Activated CD4-positive, alpha-beta T cell treated with anti-CD3 and anti-CD28 coated beads for 36 hours (primary cell): ENCODE results near the gene SYT11. TPM values are rescaled to one million over a fixed set of nuclear protein-coding genes. Genes with fewer than 3 reads are reported as not detected.
"Not testable (repeated sequence)": the region's sequence is repeated elsewhere in the genome, so short reads cannot be mapped to it uniquely, and the experiment has no call there.

ENCODE experiments used
- ATAC-seq: fragments of 200-7000 bp; cut with Tn5 transposase; one replicate; pipeline ENCODE4 v1.10.0; 2021; ENCODE audit warnings: mild to moderate bottlenecking, moderate library complexity
- CTCF ChIA-PET: fragments of 350-600 bp; sonication (Branson Sonifier 250); formaldehyde crosslinking; loops from one replicate; lab custom pipeline; 2021; ENCODE audit warnings: antibody characterized with exemption; lab: Charles Lee
- POLR2A ChIA-PET: fragments of 350-600 bp; sonication (Branson Sonifier 250); formaldehyde crosslinking; loops from one replicate; lab custom pipeline; 2021; ENCODE audit warnings: antibody characterized with exemption, inconsistent platforms; lab: Charles Lee
- DNase-seq: peaks from one replicate; pipeline ENCODE4 v3.0.0-alpha.2; 2020
- H3K27ac Mint-ChIP-seq: one replicate; pipeline ENCODE4 v1.8.0; 2021; ENCODE audit warnings: mixed read lengths
- H3K27me3 Mint-ChIP-seq: one replicate; pipeline ENCODE4 v1.8.0; 2021; ENCODE audit warnings: mixed read lengths
- H3K36me3 Mint-ChIP-seq: one replicate; pipeline ENCODE4 v1.8.0; 2021; ENCODE audit warnings: low read depth, mixed read lengths
- H3K4me1 Mint-ChIP-seq: one replicate; pipeline ENCODE4 v1.8.0; 2021; ENCODE audit warnings: mixed read lengths
- H3K4me3 Mint-ChIP-seq: one replicate; pipeline ENCODE4 v1.8.0; 2021; ENCODE audit warnings: mild to moderate bottlenecking, moderate library complexity, mixed read lengths
- H3K9me3 Mint-ChIP-seq: one replicate; pipeline ENCODE4 v1.8.0; 2021; ENCODE audit warnings: low read depth, mixed read lengths
- intact Hi-C, 2 experiments: fragments of 100-400 bp; cut with DNase I in 1 of 2; cut with micrococcal nuclease in 1 of 2; formaldehyde crosslinking; loops; one replicate each; pipeline versions ENCODE4 v1.14.2 to v1.15.1; 2022 to 2024; cut with DNase I, micrococcal nuclease
- total RNA-seq, 2 experiments: library from RNA; stranded (reverse); gene quantifications; one replicate each; pipeline ENCODE4 v1.2.3, GENCODE V29; 2021

SYT11 gene
- total RNA-seq, 2 experiments from 2014 or later, result 14.3 to 14.8 TPM

- no peaks in the 10 kb centered on the region for H3K9me3 Mint-ChIP-seq
- DNase-seq (no peak), ATAC-seq (no peak)
- H3K27me3 Mint-ChIP-seq, result no peaks in the 10 kb centered on the region
- no peak overlapping the region for H3K27ac Mint-ChIP-seq
- CTCF ChIA-PET, result interaction anchor here (0.6 to 1.2 kb wide), 3 partner anchors 14 to 60 kb away, joined by 3 to 4 read pairs (median 3); partner anchors contain the start of gene ARHGEF2
- H3K36me3 Mint-ChIP-seq, result peaks cover 62% of the 10 kb centered on the region
- no peaks in the 10 kb centered on the region for H3K4me1 Mint-ChIP-seq
- no peak overlapping the region for H3K4me3 Mint-ChIP-seq
- intact Hi-C loops, result no loop called here
- POLR2A ChIA-PET, result interaction anchor here (0.7 kb wide), 1 partner anchor 61 kb away, joined by 5 read pairs; no protein-coding TSS in a partner anchor
These were observed 59.3 kb downstream of the SYT11 start for GRCh38 chr1:155918660-155919059.

- DNase-seq (no peak), ATAC-seq (no peak)
- Mint-ChIP-seq H3K36me3 (peaks cover 64% of the 10 kb centered on the region), H3K4me1 (no peaks in the 10 kb centered on the region), H3K4me3 (no peak overlapping the region), H3K9me3 (no peaks in the 10 kb centered on the region), H3K27me3 (no peaks in the 10 kb centered on the region), H3K27ac (no peak overlapping the region)
- CTCF ChIA-PET, result interaction anchor here (0.6 to 1.3 kb wide), 4 partner anchors 27 to 59 kb away, joined by 3 to 4 read pairs (median 3); partner anchors contain the start of gene ARHGEF2
- POLR2A ChIA-PET, result no interaction called here
- intact Hi-C loops, result loop anchor here in 1 of 2 experiments (5.0 kb wide), 1 partner anchor 352 kb away; no protein-coding TSS in a partner anchor
These were observed 60.4 kb downstream of the SYT11 start for GRCh38 chr1:155919801-155920200.

- H3K27me3 Mint-ChIP-seq, result no peaks in the 10 kb centered on the region
- no peak overlapping the region for H3K27ac Mint-ChIP-seq
- intact Hi-C loops, result loop anchor here in 1 of 2 experiments (5.0 kb wide), 1 partner anchor 352 kb away; no protein-coding TSS in a partner anchor
- no peaks in the 10 kb centered on the region for H3K4me1 Mint-ChIP-seq
- POLR2A ChIA-PET, result interaction anchor here (0.5 to 1.2 kb wide), 2 partner anchors 26 to 33 kb away, joined by 3 to 4 read pairs; no protein-coding TSS in a partner anchor
- no peaks in the 10 kb centered on the region for H3K9me3 Mint-ChIP-seq
- DNase-seq (no peak), ATAC-seq (no peak)
- H3K36me3 Mint-ChIP-seq, result peaks cover 67% of the 10 kb centered on the region
- CTCF ChIA-PET, result interaction anchor here (0.9 to 1.9 kb wide), 3 partner anchors 12 to 28 kb away, joined by 3 to 7 read pairs (median 3); no protein-coding TSS in a partner anchor
- no peak overlapping the region for H3K4me3 Mint-ChIP-seq
These were observed 61.4 kb downstream of the SYT11 start for GRCh38 chr1:155920717-155921116.

- Mint-ChIP-seq H3K9me3 (no peaks in the 10 kb centered on the region), H3K36me3 (peaks cover 76% of the 10 kb centered on the region), H3K27ac (peak overlapping the region; percentile 62), H3K4me1 (peaks cover 13% of the 10 kb centered on the region), H3K4me3 (no peak overlapping the region), H3K27me3 (no peaks in the 10 kb centered on the region)
- intact Hi-C loops, result no loop called here
- ChIA-PET POLR2A (no interaction called here), CTCF (interaction anchor here (0.5 to 0.7 kb wide), 3 partner anchors 30 to 109 kb away, joined by 3 to 4 read pairs (median 3); no protein-coding TSS in a partner anchor)
- ATAC-seq, result no peak
- no peak for DNase-seq
These were observed 66.1 kb downstream of the SYT11 start for GRCh38 chr1:155925506-155925905.

GRCh38 chr1:155929057-155929456, 69.7 kb downstream of the SYT11 start:
- no peak for DNase-seq
- H3K4me1 Mint-ChIP-seq, result peaks cover 41% of the 10 kb centered on the region
- H3K27ac Mint-ChIP-seq, result no peak overlapping the region
- no peaks in the 10 kb centered on the region for H3K27me3 Mint-ChIP-seq
- ChIA-PET CTCF (interaction anchor here (1.0 to 2.1 kb wide), 2 partner anchors 60 to 137 kb away, joined by 4 to 7 read pairs; no protein-coding TSS in a partner anchor), POLR2A (interaction anchor here (0.5 to 0.6 kb wide), 2 partner anchors 74 to 1465 kb away, joined by 3 read pairs; no protein-coding TSS in a partner anchor)
- no peaks in the 10 kb centered on the region for H3K9me3 Mint-ChIP-seq
- H3K36me3 Mint-ChIP-seq, result peaks cover 72% of the 10 kb centered on the region
- intact Hi-C loops, result no loop called here
- ATAC-seq, result no peak
- no peak overlapping the region for H3K4me3 Mint-ChIP-seq

GRCh38 chr1:155930725-155931124, 71.4 kb downstream of the SYT11 start:
- not testable (repeated sequence) for ATAC-seq, DNase-seq, H3K9me3 Mint-ChIP-seq, H3K27me3 Mint-ChIP-seq
- CTCF ChIA-PET, result interaction anchor here (0.8 to 5.4 kb wide), 5 partner anchors 14 to 136 kb away, joined by 3 to 42 read pairs (median 5); no protein-coding TSS in a partner anchor
- Mint-ChIP-seq H3K4me1 (peaks cover 41% of the 10 kb centered on the region), H3K4me3 (peak overlapping the region; percentile 45), H3K36me3 (peaks cover 60% of the 10 kb centered on the region), H3K27ac (peak overlapping the region; percentile 42)
- intact Hi-C loops, result loop anchor here in 1 of 2 experiments (2.0 kb wide), 1 partner anchor 14 kb away; no protein-coding TSS in a partner anchor
- POLR2A ChIA-PET, result interaction anchor here (0.6 to 5.5 kb wide), 3 partner anchors 15 to 45 kb away, joined by 3 to 62 read pairs (median 4); partner anchors contain the start of gene ARHGEF2

GRCh38 chr1:155931332-155932038, 72.1 kb downstream of the SYT11 start:
- Mint-ChIP-seq H3K4me1 (peaks cover 41% of the 10 kb centered on the region), H3K4me3 (peak overlapping the region; percentile 43), H3K36me3 (peaks cover 53% of the 10 kb centered on the region), H3K27me3 (no peaks in the 10 kb centered on the region), H3K9me3 (no peaks in the 10 kb centered on the region), H3K27ac (peak overlapping the region; percentile 31)
- ChIA-PET POLR2A (interaction anchor here (0.5 to 5.5 kb wide), 7 partner anchors 17 to 134 kb away, joined by 3 to 62 read pairs (median 4); partner anchors contain the start of genes ARHGEF2 and GON4L), CTCF (interaction anchor here (0.8 to 5.4 kb wide), 10 partner anchors 10 to 135 kb away, joined by 3 to 42 read pairs (median 7); partner anchors contain the start of gene ARHGEF2)
- ATAC-seq, result no peak
- no peak for DNase-seq
- intact Hi-C loops, result loop anchor here in 1 of 2 experiments (2.0 kb wide), 1 partner anchor 15 kb away; no protein-coding TSS in a partner anchor

- ChIA-PET POLR2A (interaction anchor here (0.6 to 5.5 kb wide), 7 partner anchors 17 to 174 kb away, joined by 3 to 62 read pairs (median 3); partner anchors contain the start of gene ARHGEF2), CTCF (interaction anchor here (0.7 to 5.4 kb wide), 10 partner anchors 11 to 134 kb away, joined by 3 to 42 read pairs (median 6); partner anchors contain the start of gene ARHGEF2)
- Mint-ChIP-seq H3K4me1 (peaks cover 41% of the 10 kb centered on the region), H3K9me3 (no peaks in the 10 kb centered on the region), H3K27me3 (no peaks in the 10 kb centered on the region), H3K27ac (peak overlapping the region; percentile 17), H3K36me3 (peaks cover 47% of the 10 kb centered on the region), H3K4me3 (no peak overlapping the region)
- DNase-seq, result no peak
- no peak for ATAC-seq
- intact Hi-C loops, result no loop called here
These were observed 72.7 kb downstream of the SYT11 start for GRCh38 chr1:155932081-155932480.

- ChIA-PET CTCF (interaction anchor here (0.7 to 5.4 kb wide), 10 partner anchors 11 to 134 kb away, joined by 3 to 42 read pairs (median 6); partner anchors contain the start of gene ARHGEF2), POLR2A (interaction anchor here (0.6 to 5.5 kb wide), 7 partner anchors 17 to 173 kb away, joined by 3 to 62 read pairs (median 4); partner anchors contain the start of gene ARHGEF2)
- Mint-ChIP-seq H3K27me3 (no peaks in the 10 kb centered on the region), H3K36me3 (peaks cover 44% of the 10 kb centered on the region), H3K4me1 (peaks cover 41% of the 10 kb centered on the region), H3K9me3 (no peaks in the 10 kb centered on the region), H3K27ac (no peak overlapping the region), H3K4me3 (no peak overlapping the region)
- intact Hi-C loops, result no loop called here
- no peak for ATAC-seq
- no peak for DNase-seq
These were observed 73.1 kb downstream of the SYT11 start for GRCh38 chr1:155932487-155932886.

- ATAC-seq (no peak), DNase-seq (peak; percentile 36)
- H3K4me3 Mint-ChIP-seq, result no peak overlapping the region
- H3K27me3 Mint-ChIP-seq, result no peaks in the 10 kb centered on the region
- no peak overlapping the region for H3K27ac Mint-ChIP-seq
- H3K36me3 Mint-ChIP-seq, result peaks cover 33% of the 10 kb centered on the region
- H3K9me3 Mint-ChIP-seq, result no peaks in the 10 kb centered on the region
- ChIA-PET CTCF (interaction anchor here (0.6 to 5.4 kb wide), 11 partner anchors 10 to 706 kb away, joined by 3 to 42 read pairs (median 7); partner anchors contain the start of gene ARHGEF2), POLR2A (interaction anchor here (0.6 to 5.5 kb wide), 6 partner anchors 12 to 97 kb away, joined by 3 to 62 read pairs (median 6); partner anchors contain the start of genes ARHGEF2 and SYT11)
- H3K4me1 Mint-ChIP-seq, result peaks cover 50% of the 10 kb centered on the region
- intact Hi-C loops, result loop anchor here (1.0 to 2.0 kb wide), 12 partner anchors 13 to 405 kb away; partner anchors contain the start of genes ARHGEF2 (in 2 of the 2), CCT3 (in 2 of the 2), SYT11 (in 2 of the 2) and TSACC (in 2 of the 2)
These were observed 74.3 kb downstream of the SYT11 start for GRCh38 chr1:155933591-155934096.
